WERI-Rb-1 (cell line): ENCODE data around the gene LMOD1.
A peak's percentile ranks its signal among the peaks of the same experiment; 100 is the strongest.
"Not testable (repeated sequence)": the region's sequence is repeated elsewhere in the genome, so short reads cannot be mapped to it uniquely, and the experiment has no call there.

Experiments
- DNase-seq: peaks from one replicate; pipeline ENCODE4 v3.0.0-alpha.2; 2020
- H3K27ac ChIP-seq: fragments of 250-450 bp; sonication (Bioruptor Pico); 2 replicates; pipeline ENCODE4 v1.5.1; 2020; ENCODE audit warnings: mild to moderate bottlenecking, moderate library complexity
- H3K27me3 ChIP-seq: fragments of 250-450 bp; sonication (Bioruptor Pico); 2 replicates; pipeline ENCODE4 v1.5.1; 2021; ENCODE audit warnings: mild to moderate bottlenecking, low read depth, moderate library complexity; ENCODE audit not compliant: insufficient read depth, severe bottlenecking
- H3K36me3 ChIP-seq: fragments of 250-450 bp; sonication (Bioruptor Pico); 2 replicates; pipeline ENCODE4 v1.5.1; 2020; ENCODE audit warnings: mild to moderate bottlenecking, moderate library complexity
- H3K4me3 ChIP-seq: 2 replicates; pipeline ENCODE4 v1.5.1; 2011; ENCODE audit warnings: low read depth, mild to moderate bottlenecking, control low read depth, low read length
- H3K9me3 ChIP-seq: fragments of 250-450 bp; sonication (Bioruptor Pico); 2 replicates; pipeline ENCODE4 v1.5.1; 2021; ENCODE audit warnings: mild to moderate bottlenecking, moderate library complexity; ENCODE audit not compliant: severe bottlenecking
- CTCF ChIP-seq: IDR thresholded peaks from 2 replicates; pipeline ENCODE4 v1.5.1; 2011; ENCODE audit warnings: low read depth, mild to moderate bottlenecking, control low read depth, inconsistent platforms, low read length

LMOD1 gene

GRCh38 chr1:201945157-201945556, 1.2 kb downstream of the LMOD1 start:
- TF ChIP-seq CTCF, result peak; percentile 36
- Histone ChIP-seq H3K27ac (no peak overlapping the region), H3K36me3 (no peaks in the 10 kb centered on the region), H3K27me3 (no peaks in the 10 kb centered on the region), H3K9me3 (no peaks in the 10 kb centered on the region), H3K4me3 (peak overlapping the region; percentile 71)
- DNase-seq, result no peak

GRCh38 chr1:201944639-201945038, 1.7 kb downstream of the LMOD1 start:
- Histone ChIP-seq H3K36me3 (no peaks in the 10 kb centered on the region), H3K9me3 (no peaks in the 10 kb centered on the region), H3K27me3 (no peaks in the 10 kb centered on the region), H3K27ac (no peak overlapping the region), H3K4me3 (peak overlapping the region; percentile 71)
- TF ChIP-seq CTCF, result no peak
- DNase-seq, result no peak

- no peak overlapping the region; the same call in 1 of the 2 replicates for H3K4me3 ChIP-seq
- no peak for TF ChIP-seq CTCF
These were observed 2.3 kb downstream of the LMOD1 start for GRCh38 chr1:201944002-201944401.

GRCh38 chr1:201942129-201942495, 4.2 kb downstream of the LMOD1 start:
- H3K27ac ChIP-seq, result peak overlapping the region; percentile 82
- H3K4me3 ChIP-seq, result peak overlapping the region; percentile 32
- H3K9me3 ChIP-seq, result no peaks in the 10 kb centered on the region
- TF ChIP-seq CTCF, result no peak
- no peaks in the 10 kb centered on the region for H3K27me3 ChIP-seq
- no peak for DNase-seq
- H3K36me3 ChIP-seq, result no peaks in the 10 kb centered on the region

More at GRCh38 chr1:201944002-201944401, 2.3 kb downstream of the LMOD1 start:
- H3K9me3 ChIP-seq, result no peaks in the 10 kb centered on the region
- H3K27me3 ChIP-seq, result no peaks in the 10 kb centered on the region
- DNase-seq, result no peak
- peak overlapping the region; percentile 82; the same call in 1 of the 2 replicates for H3K27ac ChIP-seq
- H3K36me3 ChIP-seq, result no peaks in the 10 kb centered on the region

- peak; percentile 100 for DNase-seq
- no peaks in the 10 kb centered on the region for H3K27me3 ChIP-seq
- peak overlapping the region; percentile 32 for H3K4me3 ChIP-seq
- H3K36me3 ChIP-seq, result no peaks in the 10 kb centered on the region
- no peaks in the 10 kb centered on the region for H3K9me3 ChIP-seq
- H3K27ac ChIP-seq, result peak overlapping the region; percentile 82
- peak; percentile 55 for TF ChIP-seq CTCF
These were observed 4.8 kb downstream of the LMOD1 start for GRCh38 chr1:201941420-201942128.

- not testable (repeated sequence) for H3K27me3 ChIP-seq, H3K4me3 ChIP-seq, H3K36me3 ChIP-seq, H3K9me3 ChIP-seq
- peak overlapping the region; percentile 82 for H3K27ac ChIP-seq
- DNase-seq, result peak; percentile 78
- peak; percentile 21; the same call in 1 of the 2 replicates for TF ChIP-seq CTCF
These were observed 6.0 kb downstream of the LMOD1 start for GRCh38 chr1:201940316-201940715.
